Measurements from ENCODE around the gene PLAAT5. TPM values are rescaled to one million over a fixed set of nuclear protein-coding genes. Genes with fewer than 3 reads are reported as not detected.
"Not testable (repeated sequence)": the region's sequence is repeated elsewhere in the genome, so short reads cannot be mapped to it uniquely, and the experiment has no call there.

The PLAAT5 gene
- total and polyA plus RNA-seq, 11 donors: 0.49 to 7.1 (median 1.5) TPM

DNA sequence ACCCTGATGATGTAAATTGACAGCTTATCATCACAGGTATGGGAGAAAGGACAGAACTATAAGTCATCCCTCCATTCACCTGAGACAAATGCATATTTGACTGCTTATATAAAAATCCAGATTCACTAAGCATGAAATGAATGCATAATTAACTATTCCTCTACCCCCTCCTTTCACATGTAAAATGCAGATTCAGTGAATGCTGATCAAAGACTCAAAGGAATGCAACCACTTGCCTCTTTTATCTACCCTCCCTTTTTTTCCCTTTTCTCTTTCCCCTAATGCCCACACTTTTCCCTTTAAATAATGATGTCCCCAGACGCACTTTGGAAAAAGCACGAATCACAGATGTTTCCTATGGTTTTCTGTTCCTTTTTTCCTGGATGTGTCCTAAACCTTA lies 41.1 kb upstream of the PLAAT5 start:
- no peaks in the 10 kb centered on the region for H3K27me3 ChIP-seq
- no peak for TF ChIP-seq POLR2A (IDR thresholded peaks at IDR 0.05)
- TF ChIP-seq, protein P1, sequence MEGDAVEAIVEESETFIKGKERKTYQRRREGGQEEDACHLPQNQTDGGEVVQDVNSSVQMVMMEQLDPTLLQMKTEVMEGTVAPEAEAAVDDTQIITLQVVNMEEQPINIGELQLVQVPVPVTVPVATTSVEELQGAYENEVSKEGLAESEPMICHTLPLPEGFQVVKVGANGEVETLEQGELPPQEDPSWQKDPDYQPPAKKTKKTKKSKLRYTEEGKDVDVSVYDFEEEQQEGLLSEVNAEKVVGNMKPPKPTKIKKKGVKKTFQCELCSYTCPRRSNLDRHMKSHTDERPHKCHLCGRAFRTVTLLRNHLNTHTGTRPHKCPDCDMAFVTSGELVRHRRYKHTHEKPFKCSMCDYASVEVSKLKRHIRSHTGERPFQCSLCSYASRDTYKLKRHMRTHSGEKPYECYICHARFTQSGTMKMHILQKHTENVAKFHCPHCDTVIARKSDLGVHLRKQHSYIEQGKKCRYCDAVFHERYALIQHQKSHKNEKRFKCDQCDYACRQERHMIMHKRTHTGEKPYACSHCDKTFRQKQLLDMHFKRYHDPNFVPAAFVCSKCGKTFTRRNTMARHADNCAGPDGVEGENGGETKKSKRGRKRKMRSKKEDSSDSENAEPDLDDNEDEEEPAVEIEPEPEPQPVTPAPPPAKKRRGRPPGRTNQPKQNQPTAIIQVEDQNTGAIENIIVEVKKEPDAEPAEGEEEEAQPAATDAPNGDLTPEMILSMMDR (IDR thresholded peaks at IDR 0.05): no peak
- WGBS, 4 donors: 62 to 69% (median 65%) methylated on average over 2 of the region's 2 CpGs
- intact Hi-C loops (cut with DNase I): loop anchor here in 1 of 10 donors (10.0 kb wide), 1 partner anchor 83 kb away; the partner anchor contains the start of gene PLAAT3
- H3K4me1 ChIP-seq: peaks cover 0 to 48% (median 10%) of the 10 kb centered on the region in 12 donors
- no peak overlapping the region for H3K4me3 ChIP-seq
- H3K27ac ChIP-seq: no peak overlapping the region
- ATAC-seq (no peak), DNase-seq (no peak)
- H3K9me3 ChIP-seq: no peaks in the 10 kb centered on the region
- no peaks in the 10 kb centered on the region for H3K36me3 ChIP-seq

DNA sequence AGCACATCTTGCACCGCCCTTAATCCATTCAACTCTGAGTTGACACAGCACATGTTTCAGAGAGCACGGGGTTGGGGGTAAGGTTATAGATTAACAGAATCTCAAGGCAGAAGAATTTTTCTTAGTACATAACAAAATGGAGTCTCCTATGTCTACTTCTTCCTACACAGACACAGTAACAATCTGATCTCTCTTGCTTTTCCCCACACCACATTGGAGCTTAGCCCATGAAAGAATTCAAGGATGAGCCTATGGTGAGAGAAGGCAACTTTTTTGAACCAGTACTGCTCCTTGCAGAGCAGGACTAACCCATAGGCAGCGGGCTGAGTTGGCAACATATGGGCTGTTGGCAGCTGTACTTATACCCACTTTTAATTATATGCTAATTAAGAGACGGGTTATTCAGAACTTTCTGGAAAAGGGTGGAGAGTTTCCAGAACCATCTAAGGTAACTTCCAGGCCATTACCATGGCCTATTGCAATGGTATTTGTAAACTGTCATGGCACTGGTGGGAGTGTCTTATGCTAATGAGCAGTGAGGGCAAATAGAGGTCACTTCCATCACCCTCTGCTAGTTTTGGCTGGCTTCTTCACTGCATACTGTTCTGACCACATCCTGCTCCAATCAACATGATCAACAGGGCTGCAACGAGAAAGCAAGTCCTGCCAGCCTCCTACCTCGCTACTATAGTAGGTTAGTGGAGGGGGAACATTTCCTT lies 40.3 kb upstream of the PLAAT5 start:
- H3K27ac ChIP-seq, DNase-seq, H3K4me3 ChIP-seq, H3K9me3 ChIP-seq, H3K27me3 ChIP-seq, H3K36me3 ChIP-seq: not testable (repeated sequence)
- ATAC-seq: peak in 3 of 4 donors; percentile 29 to 69 (median 41)
- peaks cover 0 to 40% (median 1%) of the 10 kb centered on the region in 12 donors for H3K4me1 ChIP-seq
- 71 to 81% (median 77%) methylated on average over 4 of the region's 6 CpGs for WGBS, 4 donors
- intact Hi-C loops (cut with DNase I): loop anchor here in 1 of 10 donors (10.0 kb wide), 1 partner anchor 84 kb away; the partner anchor contains the start of gene PLAAT3

DNA sequence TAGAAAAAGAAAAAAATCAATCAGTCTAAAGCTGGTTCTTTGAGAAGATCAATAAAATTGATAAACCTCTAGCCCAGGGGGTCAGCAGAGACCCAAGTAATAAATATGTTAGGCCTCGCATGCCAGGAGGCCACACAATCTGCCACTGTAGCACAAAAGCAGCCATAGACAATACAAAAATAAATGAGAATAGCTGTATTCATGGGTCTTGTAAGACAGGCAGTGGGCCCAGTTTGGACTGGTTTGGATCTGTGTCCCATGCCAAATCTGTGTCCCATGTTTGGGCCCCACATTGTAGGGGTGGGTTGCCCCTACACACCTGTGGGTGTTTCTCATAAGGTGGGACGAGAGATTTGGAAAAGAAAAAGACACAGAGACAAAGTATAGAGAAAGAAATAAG lies 39.1 kb upstream of the PLAAT5 start:
- ATAC-seq: no peak
- intact Hi-C loops (cut with DNase I): loop anchor here in 1 of 10 donors (10.0 kb wide), 1 partner anchor 85 kb away; the partner anchor contains the start of gene PLAAT3
- 91 to 94% (median 92%) methylated on average over 2 of the region's 2 CpGs for WGBS, 4 donors

DNA sequence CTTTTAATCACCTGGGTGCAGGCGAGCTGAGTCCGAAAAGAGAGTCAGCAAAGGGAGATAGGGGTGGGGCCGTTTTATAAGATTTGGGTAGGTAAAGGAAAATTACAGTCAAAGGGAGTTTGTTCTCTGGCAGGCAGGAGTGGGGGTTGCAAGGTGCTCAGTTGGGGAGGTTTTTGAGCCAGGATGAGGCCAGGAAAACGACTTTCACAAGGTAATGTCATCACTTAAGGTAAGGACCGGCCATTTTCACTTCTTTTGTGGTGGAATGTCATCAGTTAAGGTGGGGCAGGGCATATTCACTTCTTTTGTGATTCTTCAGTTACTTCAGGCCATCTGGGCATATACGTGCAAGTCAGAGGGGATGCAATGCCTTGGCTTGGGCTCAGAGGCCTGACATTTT lies 38.4 kb upstream of the PLAAT5 start:
- H3K27me3 ChIP-seq; H3K4me3 ChIP-seq; H3K27ac ChIP-seq; DNase-seq; ATAC-seq; H3K36me3 ChIP-seq; intact Hi-C loops (cut with DNase I); H3K9me3 ChIP-seq: not testable (repeated sequence)
- peaks cover 0 to 21% (median 0%) of the 10 kb centered on the region in 12 donors for H3K4me1 ChIP-seq
- 67 to 79% (median 75%) methylated on average over 6 of the region's 6 CpGs for WGBS, 4 donors

More for the DNA sequence above, 39.1 kb upstream of the PLAAT5 start:
- Histone ChIP-seq H3K36me3 (no peaks in the 10 kb centered on the region), H3K4me3 (no peak overlapping the region), H3K27me3 (no peaks in the 10 kb centered on the region), H3K4me1 (peaks cover 0 to 28% (median 0%) of the 10 kb centered on the region in 12 donors), H3K9me3 (no peaks in the 10 kb centered on the region), H3K27ac (no peak overlapping the region)
- TF ChIP-seq, protein P1 (IDR thresholded peaks at IDR 0.05): no peak
- no peak for TF ChIP-seq POLR2A (IDR thresholded peaks at IDR 0.05)
- no peak for DNase-seq

DNA sequence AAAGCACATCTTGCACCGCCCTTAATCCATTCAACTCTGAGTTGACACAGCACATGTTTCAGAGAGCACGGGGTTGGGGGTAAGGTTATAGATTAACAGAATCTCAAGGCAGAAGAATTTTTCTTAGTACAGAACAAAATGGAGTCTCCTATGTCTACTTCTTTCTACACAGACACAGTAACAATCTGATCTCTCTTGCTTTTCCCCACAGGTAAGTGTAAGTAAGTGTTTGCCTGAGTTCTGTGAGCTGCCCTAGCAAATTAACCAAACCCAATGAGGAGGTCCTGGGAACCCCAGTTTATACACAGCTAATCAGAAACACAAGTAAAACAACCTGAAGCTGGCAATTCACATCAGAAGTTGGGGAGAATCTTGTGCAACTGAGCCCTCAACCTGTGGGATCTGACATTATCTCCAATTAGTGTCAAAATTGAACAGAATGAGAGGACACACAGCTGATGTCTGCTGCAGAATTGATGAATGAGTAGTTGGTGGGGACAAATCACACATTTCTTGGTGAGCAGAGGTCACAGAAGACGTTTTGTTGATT lies 37.8 kb upstream of the PLAAT5 start:
- intact Hi-C loops (cut with DNase I); ATAC-seq; H3K4me3 ChIP-seq; H3K36me3 ChIP-seq; H3K27me3 ChIP-seq; H3K9me3 ChIP-seq; H3K27ac ChIP-seq; DNase-seq: not testable (repeated sequence)
- H3K4me1 ChIP-seq: peaks cover 0 to 19% (median 0%) of the 10 kb centered on the region in 12 donors
- 70 to 84% (median 78%) methylated on average over 1 of the region's 3 CpGs for WGBS, 4 donors

DNA sequence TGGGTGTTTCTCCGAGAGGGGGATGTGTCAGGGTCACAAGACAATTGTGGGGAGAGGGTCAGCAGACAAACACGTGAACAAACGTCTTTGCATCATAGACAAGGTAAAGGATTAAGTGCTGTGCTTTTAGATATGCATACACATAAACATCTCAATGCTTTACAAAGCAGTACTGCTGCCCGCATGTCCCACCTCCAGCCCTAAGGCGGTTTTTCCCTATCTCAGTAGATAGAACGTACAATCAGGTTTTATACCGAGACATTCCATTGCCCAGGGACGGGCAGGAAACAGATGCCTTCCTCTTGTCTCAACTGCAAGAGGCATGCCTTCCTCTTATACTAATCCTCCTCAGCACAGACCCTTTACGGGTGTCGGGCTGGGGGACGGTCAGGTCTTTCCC lies 37.2 kb upstream of the PLAAT5 start:
- peaks cover 0 to 19% (median 0%) of the 10 kb centered on the region in 12 donors for H3K4me1 ChIP-seq
- ATAC-seq; H3K36me3 ChIP-seq; H3K27me3 ChIP-seq; DNase-seq; H3K27ac ChIP-seq; H3K4me3 ChIP-seq; intact Hi-C loops (cut with DNase I): not testable (repeated sequence)
- 19 to 38% (median 27%) methylated on average over 5 to 8 of the region's 11 CpGs for WGBS, 4 donors
- peaks cover 0 to 13% (median 0%) of the 10 kb centered on the region in 12 donors for H3K9me3 ChIP-seq
